ENCODE measurements around the gene SNRNP48.

The SNRNP48 gene

DNA sequence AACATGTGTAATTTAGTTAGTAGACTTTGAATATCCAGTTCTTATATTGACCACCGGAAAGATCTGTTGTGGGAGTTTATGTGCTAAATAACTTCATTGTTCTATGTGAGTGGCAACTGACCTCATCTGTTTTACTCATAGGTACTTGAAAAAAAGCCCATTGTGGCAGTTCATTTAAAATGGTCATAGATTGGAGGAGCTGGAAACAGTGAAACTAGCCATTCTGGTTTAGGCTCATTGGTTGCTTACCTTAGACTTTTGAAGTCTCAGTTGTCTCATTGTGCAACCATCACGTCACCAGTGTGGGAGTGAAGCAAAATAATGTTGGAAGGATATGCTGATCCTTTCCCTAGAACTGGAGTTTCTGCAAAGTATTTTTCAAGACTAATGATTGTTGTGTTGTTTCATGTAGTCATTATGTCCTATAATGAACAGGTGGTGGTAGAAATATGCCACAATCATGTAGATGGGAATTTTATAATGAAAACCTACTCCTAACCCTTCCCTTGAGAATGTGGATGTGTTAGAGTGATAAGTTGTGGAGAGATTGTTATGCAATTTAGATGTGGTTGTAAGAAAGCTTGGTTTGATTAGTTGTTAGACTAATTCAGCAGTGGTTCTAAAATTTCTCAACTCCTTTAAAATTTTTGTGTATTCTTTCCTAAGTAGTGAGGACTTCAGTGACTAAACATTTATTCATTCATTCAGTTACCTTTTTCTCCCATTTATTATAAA is 30.2 kb upstream of the SNRNP48 start:
- no peak for DNase-seq

DNA sequence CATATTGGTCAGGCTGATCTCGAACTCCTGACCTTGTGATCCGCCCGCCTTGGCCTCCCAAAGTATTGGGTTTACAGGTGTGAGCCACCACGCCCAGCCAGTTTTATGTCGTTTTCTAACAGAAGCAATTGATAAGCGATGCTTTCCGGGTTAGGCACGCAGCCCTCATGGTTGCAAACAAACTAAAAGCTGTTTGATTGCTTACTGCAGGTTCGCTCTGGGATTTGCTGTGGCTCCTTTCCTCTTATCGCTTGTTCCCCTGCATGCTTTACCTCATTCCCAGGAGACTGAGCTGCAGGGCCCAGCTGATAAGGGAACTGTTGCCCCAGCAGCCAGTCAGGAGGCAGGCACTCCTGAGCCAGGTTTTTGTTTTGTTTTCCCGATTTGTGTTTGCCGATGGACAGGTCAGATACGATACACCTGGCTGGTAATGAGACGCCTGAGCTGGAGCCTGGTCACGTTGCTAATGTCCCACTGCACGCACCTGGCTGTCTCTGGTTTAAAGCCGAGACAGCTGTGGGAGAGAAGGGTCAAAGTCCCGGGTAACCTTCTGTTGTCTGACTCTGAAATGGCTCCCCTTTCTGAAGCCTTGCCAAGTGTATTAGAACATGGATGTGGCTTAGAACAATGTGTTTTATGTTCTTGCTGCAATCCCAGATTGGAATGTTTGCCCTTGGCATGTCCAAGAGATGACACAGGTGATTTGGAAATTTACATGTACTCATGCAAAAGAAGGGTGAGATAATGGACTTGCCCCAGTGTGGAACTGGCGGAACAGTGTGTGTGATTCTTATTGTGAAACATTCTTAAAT is 28.6 kb upstream of the SNRNP48 start:
- no peak for DNase-seq

DNA sequence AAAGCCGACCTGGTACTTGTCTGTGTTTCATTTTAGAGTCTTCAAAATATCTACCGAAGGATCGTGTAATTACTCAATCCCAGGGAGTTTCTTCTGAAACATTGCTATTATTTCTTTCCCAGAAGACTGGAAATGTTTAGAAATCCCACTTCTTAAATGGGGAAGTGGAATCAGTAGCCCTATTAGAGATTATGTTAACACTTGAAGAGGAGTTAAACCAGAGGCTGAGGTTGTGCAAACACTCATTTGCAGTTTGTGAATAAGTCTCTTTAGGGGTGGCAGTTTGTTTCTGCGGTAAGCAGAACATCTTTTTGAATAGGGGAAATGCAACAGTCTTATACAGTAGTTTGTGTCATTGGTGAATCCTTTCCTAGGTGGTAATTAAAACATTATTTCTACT is 27.2 kb upstream of the SNRNP48 start:
- DNase-seq: no peak

DNA sequence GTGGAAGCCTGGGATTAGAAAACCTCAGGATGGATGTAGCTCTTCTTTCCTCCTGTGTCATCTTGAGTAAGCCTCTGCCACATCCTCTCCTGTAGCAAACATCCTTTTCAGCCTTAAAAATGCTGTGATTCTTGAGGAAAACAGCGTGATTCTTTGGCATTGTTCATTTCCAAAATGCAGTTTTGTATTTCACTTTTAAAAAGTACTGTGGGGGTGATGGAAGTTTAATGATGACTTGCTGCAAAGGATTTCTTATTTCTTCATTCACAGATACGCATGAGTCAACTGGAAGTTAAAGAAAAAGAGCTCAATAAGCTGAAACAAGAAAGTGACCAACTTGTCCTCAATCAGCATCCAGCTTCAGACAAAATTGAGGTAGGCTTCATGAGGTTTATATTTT is 23.9 kb upstream of the SNRNP48 start:
- DNase-seq: no peak

DNA sequence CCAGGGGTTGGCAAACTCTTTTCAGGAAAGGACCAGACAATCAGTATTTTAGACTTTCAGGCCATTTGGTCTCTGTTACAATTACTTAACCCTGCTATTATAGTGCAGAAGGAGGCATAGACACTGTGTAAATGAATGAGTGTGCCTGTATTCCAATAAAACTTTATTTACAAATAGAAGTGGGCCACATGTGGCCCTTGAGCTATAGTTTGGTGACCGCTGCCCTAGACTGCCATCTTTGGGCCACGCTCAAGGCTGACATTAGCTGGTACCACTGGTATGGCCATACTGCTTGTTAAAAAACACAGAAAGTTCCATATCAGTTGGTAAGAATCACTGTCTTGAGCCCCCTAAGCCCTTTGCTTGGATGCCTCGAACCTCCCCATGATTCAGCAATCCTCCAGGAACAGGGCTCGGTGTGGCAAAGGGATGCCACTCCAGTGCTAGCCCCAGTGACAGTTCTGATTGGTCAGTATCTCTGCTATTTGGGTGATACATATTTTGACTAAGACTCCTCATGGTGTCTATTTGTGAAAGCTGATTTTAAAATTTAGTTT is 23.3 kb upstream of the SNRNP48 start:
- no peak for DNase-seq

DNA sequence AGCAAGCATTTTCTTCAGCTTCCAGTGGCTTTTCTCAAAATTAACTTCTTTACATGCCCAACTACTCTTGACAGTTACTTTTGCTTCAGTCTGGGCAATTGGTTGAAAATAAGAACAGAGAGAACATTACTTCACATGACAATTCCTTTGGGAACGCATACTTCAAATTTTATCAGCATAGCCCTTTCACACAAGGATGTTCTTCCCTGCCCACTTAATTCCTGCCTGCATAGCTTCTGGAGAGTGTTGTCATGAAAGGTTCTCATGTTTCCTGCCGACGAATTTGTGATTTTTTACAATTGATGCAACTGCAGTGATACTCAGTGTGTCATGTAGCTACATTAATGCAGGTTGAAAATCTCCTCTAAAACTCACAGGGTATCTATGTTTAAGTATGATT is 22.0 kb upstream of the SNRNP48 start:
- DNase-seq: no peak

DNA sequence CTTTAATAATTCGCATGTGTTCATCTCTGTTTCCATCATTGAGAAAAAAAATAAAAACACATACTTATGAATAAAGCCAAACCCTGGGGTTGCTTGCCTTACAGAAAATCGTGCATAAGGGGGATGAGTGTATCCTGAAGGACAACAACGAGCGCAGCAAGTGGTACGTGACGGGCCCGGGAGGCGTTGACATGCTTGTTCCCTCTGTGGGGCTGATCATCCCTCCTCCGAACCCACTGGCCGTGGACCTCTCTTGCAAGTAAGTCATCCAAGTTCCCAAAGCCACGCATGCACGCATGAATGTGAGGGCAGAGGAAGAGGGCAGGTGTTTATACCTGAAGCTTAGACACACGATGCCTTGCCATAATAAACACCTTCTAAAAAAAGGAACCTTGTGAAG is 20.9 kb upstream of the SNRNP48 start:
- DNase-seq: no peak

DNA sequence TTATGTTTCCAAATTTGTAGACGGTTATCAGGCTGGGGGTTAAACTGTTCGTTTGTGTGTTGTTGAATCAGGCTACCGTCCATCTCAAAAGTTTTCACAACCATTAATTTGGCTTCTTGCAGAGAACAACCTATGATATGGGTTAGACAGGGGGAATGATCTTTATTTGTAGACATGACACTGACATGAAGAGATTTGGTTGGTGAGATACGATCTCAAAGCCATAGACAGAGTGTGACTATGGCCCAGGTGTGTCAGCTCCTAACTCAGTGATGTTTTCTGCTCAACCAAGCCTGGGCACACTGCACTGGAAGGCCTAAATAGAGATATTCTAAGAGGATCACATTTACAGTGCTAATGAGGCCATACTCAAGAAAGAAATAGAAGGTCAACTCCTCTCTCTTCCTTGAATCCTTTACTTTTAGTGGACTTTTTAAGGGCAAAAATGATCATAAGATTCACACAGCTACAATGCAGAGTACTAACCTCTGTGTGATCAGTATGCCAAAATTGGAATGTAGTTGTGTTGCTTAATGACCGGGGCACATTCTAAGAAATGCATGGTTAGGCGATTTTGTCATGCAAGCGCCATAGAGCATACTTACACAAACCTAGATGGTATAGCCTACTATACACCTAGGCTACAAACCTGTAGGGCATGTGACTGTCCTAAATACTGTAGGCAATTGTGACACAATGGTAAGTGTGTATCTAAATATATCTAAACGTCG is 17.6 kb upstream of the SNRNP48 start:
- DNase-seq: no peak

DNA sequence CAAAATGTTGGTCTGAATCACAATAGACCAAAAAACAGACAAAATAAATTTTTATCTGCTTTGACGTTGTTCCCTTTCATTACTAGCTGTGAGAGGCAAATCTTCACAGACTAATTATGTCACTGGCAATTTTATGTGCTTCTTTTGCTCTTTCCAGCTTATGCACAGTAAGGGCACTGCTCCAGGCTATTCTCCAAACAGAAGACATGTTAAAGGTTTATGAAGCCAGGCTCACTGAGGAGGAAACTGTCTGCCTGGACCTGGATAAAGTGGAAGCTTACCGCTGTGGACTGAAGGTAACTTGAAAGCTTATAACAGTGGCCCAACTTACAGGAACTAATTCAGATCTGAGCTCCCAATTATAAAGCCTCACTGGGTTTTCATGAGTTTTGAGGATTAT is 15.5 kb upstream of the SNRNP48 start:
- no peak for DNase-seq

DNA sequence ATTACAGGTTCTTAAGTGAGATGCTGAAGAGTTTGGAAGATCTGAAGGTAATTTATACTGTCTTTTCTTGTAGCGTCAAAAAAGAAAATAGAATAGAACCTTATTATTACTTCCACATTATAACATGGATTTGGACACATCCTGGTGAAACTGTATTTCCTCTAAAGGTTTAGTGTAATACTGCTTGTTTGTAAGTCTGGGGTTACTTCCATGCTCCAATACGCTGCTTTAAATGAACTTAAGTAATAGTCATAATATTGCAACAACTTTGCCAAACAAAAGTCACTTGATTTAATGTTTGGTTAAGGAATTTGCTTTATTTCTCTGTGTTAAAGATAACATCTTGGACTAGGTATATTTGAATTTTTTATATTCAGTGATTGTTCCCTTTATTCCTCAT is 11.5 kb upstream of the SNRNP48 start:
- DNase-seq: no peak

DNA sequence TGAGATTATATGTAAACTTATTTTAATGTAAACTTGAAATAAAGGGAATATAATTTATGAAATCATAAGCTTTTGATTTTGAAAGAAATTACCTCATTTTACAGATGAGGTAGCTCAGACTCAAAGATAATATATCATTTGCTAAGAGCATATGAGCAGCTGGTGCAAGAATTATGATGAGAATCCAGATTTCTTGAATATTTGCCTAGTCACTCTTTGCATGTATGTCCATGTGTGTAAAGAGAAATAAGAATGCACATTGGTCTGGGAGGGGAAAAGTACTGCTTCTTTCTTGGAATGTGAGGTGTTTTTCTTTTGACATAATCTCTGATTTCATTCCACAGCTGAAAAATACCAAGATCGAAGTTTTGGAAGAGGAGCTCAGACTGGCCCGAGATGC is 11.1 kb upstream of the SNRNP48 start:
- no peak for DNase-seq

DNA sequence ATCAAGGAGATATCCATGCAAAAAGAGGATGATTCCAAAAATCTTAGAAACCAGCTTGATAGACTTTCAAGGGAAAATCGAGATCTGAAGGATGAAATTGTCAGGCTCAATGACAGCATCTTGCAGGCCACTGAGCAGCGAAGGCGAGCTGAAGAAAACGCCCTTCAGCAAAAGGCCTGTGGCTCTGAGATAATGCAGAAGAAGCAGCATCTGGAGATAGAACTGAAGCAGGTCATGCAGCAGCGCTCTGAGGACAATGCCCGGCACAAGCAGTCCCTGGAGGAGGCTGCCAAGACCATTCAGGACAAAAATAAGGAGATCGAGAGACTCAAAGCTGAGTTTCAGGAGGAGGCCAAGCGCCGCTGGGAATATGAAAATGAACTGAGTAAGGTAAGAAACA is 10.1 kb upstream of the SNRNP48 start:
- DNase-seq: no peak

DNA sequence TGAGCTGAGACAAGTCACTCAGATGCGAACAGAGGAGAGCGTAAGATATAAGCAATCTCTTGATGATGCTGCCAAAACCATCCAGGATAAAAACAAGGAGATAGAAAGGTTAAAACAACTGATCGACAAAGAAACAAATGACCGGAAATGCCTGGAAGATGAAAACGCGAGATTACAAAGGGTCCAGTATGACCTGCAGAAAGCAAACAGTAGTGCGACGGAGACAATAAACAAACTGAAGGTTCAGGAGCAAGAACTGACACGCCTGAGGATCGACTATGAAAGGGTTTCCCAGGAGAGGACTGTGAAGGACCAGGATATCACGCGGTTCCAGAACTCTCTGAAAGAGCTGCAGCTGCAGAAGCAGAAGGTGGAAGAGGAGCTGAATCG is 9.5 kb upstream of the SNRNP48 start:
- DNase-seq: no peak

DNA sequence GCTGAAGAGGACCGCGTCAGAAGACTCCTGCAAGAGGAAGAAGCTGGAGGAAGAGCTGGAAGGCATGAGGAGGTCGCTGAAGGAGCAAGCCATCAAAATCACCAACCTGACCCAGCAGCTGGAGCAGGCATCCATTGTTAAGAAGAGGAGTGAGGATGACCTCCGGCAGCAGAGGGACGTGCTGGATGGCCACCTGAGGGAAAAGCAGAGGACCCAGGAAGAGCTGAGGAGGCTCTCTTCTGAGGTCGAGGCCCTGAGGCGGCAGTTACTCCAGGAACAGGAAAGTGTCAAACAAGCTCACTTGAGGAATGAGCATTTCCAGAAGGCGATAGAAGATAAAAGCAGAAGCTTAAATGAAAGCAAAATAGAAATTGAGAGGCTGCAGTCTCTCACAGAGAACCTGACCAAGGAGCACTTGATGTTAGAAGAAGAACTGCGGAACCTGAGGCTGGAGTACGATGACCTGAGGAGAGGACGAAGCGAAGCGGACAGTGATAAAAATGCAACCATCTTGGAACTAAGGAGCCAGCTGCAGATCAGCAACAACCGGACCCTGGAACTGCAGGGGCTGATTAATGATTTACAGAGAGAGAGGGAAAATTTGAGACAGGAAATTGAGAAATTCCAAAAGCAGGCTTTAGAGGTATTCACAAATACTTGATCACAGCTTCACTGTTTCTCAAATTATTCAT is 8.9 kb upstream of the SNRNP48 start:
- DNase-seq: no peak

DNA sequence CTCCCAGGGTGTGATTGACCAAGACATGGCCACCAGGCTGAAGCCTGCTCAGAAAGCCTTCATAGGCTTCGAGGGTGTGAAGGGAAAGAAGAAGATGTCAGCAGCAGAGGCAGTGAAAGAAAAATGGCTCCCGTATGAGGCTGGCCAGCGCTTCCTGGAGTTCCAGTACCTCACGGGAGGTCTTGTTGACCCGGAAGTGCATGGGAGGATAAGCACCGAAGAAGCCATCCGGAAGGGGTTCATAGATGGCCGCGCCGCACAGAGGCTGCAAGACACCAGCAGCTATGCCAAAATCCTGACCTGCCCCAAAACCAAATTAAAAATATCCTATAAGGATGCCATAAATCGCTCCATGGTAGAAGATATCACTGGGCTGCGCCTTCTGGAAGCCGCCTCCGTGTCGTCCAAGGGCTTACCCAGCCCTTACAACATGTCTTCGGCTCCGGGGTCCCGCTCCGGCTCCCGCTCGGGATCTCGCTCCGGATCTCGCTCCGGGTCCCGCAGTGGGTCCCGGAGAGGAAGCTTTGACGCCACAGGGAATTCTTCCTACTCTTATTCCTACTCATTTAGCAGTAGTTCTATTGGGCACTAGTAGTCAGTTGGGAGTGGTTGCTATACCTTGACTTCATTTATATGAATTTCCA is 4.6 kb upstream of the SNRNP48 start:
- no peak for DNase-seq

DNA sequence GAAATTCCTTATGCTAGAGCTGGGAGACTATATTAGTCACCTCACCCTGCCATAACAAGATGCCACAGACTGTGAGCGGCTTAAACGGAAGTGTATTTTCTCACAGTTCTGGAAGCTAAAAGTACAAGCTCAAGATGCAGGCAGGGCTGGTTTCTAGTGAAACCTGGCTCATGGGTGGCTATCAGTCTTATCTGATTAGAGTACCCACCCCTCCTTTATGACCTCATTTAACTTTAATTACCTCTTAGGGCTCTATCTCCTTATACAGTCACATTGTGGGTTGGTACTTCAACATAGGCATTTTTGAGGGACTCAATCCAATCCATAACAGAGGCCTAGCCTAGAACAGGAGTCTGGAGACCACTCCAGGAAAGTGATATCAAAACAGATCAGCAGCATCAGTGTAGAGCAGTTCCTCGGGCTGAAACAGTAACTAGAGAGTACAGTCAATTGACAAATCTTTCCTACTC is 2.3 kb upstream of the SNRNP48 start:
- no peak for DNase-seq

DNA sequence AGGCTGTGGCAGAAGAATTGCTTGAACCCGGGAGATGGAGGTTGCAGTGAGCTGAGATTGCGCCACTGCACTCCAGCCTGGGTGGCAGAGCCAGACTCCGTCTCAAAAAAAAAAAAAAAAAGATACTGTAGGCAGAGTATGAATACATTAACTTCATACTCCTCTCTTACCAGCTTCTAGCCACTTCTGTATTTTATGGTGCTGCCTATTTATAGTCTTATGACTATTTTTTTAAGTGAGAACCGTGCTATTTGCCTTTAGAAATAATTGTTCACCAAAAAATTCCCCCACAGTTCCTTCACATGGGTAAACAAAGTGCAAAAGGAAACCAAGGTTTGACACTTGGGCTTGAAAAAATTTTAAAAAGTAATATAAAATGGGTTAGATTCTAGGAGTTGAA is 1.5 kb upstream of the SNRNP48 start:
- DNase-seq: no peak

DNA sequence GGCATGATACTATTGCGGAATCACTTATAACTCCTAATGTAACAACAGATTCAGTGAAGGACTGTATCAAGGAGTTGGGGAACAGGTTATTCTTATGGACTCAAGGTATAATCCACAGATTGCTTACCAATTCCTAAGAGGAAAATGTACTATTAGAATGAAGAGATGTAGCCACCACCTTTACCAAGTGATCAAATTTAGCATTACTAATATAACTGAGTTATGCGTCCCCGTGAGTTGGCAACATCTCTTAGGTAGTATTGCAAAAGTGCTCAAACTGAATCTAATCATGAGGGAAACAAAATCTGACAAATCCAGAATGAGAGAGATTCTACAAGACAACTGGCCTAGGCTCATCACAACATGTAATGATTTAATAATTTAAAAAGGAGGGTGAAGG is 777 bp upstream of the SNRNP48 start:
- no peak for DNase-seq

DNA sequence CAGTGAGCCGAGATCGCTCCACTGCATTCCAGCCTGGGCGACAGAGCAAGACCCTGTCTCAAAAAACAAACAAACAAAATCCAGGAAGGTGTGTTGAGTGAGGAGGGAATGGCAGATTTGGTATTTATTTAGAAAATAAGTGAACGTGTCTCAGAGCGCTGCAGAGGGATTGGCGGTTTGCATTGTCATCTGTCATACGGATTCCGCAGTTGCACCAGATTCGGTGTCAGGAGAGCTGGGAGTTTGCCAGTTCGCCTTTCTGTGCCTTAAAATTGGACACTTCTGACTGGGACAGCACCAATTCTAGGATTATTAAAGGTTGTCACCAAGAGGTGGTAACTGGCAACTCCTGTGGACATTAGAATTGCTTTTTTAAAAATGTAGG is 912 bp downstream of the SNRNP48 start:
- DNase-seq: no peak

DNA sequence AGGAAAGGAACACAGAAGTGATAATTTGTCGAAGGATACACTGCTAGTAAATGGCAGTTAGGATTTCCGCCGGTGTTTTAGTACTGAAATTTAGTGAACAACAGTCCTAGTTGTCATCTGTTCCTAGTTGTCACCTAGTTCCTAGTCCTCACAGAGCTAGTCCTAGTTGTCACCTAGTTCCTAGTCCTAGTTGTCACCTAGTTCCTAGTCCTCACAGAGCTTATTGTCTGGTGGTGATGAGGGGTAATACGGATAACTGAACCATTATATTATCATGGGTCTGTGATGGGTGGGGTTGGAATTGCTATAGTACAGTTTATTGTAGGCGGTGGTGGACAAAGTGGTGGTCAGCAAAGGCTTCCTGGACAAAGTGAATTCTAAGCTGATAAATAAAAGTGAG is 1.8 kb downstream of the SNRNP48 start:
- no peak for DNase-seq

DNA sequence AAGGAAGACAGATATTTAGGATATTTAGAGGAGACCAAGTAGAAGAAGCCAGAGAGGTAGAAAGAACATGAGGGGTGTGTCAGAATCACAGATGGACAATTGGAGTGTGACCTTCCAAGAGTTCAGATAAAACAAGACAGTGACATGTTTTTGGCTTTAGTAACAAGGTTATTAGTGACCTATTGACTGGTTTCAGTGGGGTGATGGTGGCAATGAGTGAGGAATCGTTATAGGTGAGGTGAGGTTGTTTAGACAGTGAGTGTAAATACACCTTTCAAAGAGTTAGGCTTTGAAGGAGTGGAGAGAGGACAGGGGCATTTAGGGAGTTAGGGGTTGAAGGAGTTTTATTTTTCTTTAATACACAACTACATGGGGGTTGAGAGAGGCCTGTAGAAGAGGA is 3.2 kb downstream of the SNRNP48 start:
- no peak for DNase-seq

DNA sequence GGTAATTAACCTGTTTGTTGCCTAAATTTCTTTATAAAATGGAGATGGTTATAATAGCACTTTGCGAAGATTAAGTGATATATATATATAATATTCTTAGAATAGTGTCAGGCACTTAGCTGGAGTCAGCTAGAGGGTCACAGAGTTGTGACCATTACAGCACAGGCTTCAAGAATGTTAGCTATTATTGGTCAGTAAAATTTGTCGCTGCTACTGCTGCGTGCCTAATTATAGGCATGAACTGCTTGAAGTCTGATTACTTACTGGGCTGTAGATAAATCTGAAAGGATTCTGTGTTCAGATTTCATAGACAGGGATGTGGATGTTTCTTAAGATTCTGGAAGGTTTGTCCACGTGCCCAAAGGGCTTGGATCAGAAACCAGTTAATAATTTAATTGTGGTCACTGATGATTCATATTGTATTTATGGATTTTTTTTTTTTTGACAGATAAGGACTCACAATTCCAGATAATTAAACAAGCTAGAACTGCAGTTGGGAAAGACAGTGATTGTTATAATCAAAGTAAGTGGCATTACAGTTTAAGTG is 4.7 kb downstream of the SNRNP48 start:
- no peak for DNase-seq
